Cardiac atrium fibroblast (primary cell): Measurements from ENCODE around the gene JADE1. TPM values are rescaled to one million over a fixed set of nuclear protein-coding genes. Genes with fewer than 3 reads are reported as not detected.

Experiments used
- total RNA-seq: library from RNA; depleted of rRNA; stranded (reverse); fragments of >200 nt; gene quantifications from 2 replicates; pipeline ENCODE4 v1.2.3, GENCODE V29; 2015

The JADE1 gene
- total RNA-seq, result 28.3 and 36.6 TPM in 2 replicates

DNA sequence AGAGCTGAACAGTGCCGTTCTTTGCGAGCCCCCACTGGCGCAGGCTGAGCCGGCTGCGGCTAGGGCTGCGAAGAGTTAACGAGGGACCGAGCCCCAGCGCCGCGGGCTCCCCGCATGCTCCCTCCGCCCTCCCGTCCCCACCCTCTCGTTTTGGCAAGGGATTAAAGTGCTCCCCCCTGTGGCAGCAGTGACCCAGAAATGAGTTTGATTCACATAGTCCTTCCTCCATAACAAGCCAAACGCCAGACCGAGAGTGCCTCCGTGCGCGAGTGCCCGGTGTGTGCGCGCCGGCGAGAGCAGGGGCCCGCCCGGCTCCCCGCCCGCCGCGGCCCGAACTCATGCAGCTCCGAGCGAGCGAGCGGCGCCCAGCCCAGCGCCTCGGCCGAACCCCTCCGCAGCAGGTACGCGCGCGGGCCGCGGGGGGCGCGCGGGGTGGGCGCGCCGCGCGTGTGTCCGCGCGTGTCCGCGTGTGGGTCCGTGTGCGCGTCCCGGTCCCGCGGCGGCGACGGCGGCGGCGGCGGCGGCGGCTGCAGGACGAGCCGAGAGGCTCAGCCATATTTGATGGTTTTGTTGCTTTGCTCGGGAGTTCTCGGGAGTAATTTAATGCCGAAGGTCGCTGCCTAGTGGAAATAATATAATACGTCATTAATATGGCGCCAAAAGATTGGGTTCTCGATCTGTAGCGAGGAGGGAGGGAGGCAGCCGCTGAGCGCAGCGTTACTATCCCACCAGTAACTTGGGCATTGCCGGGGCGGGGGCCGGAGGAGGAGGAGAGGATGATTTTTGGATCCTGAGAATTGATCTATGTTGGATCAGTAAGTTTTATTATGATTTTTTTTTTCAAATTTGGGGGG lies at the start of gene JADE1:
TSS of gene JADE1 (plus strand) at position 224 of the 854 bp plus-strand sequence. CDS start 22,059 bp downstream, outside the sequence.

